Thyroid gland (tissue), 4 donors: ENCODE results near the gene GAPVD1.

ENCODE experiments used
- POLR2A ChIP-seq, 2 donors: fragments of 450-650 bp; IDR thresholded peaks; one replicate each; pipeline ENCODE4 v1.6.1; 2017; ENCODE audit warnings: antibody characterized with exemption in 2 of 2, mild to moderate bottlenecking in 2 of 2, moderate library complexity in 1 of 2
- TF ChIP-seq, protein P1 (sequence below), 6 experiments: fragments of 200-600 bp in 3 of 6; fragments of 450-650 bp in 3 of 6; sonication (generic) in 3 of 6; IDR thresholded peaks; one replicate each; pipeline ENCODE4 v1.5.1; 2016 to 2019; ENCODE audit warnings: antibody characterized with exemption in 6 of 6, mild to moderate bottlenecking in 2 of 6, inconsistent platforms in 1 of 6, moderate library complexity in 1 of 6

DNA sequence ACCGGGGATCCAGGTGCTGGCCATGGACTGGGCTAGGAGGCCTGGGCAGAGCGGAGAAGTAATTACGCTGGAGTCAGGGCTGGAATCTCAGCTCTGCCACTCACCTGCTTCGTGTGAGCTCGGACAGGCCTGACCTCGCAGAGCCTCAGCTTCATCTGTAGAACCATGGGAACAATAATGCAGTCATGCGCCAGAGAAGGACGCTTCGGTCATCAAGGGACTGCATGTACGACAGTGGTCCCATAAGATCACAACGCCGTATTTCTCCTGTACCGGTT is 145.1 kb downstream of the GAPVD1 start:
- TF ChIP-seq, protein P1, sequence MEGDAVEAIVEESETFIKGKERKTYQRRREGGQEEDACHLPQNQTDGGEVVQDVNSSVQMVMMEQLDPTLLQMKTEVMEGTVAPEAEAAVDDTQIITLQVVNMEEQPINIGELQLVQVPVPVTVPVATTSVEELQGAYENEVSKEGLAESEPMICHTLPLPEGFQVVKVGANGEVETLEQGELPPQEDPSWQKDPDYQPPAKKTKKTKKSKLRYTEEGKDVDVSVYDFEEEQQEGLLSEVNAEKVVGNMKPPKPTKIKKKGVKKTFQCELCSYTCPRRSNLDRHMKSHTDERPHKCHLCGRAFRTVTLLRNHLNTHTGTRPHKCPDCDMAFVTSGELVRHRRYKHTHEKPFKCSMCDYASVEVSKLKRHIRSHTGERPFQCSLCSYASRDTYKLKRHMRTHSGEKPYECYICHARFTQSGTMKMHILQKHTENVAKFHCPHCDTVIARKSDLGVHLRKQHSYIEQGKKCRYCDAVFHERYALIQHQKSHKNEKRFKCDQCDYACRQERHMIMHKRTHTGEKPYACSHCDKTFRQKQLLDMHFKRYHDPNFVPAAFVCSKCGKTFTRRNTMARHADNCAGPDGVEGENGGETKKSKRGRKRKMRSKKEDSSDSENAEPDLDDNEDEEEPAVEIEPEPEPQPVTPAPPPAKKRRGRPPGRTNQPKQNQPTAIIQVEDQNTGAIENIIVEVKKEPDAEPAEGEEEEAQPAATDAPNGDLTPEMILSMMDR (IDR thresholded peaks at IDR 0.05): no peak
- no peak for TF ChIP-seq POLR2A (IDR thresholded peaks at IDR 0.05)
